HCT116 (cell line): Measurements from ENCODE around the gene SCML2. TPM values are rescaled to one million over a fixed set of nuclear protein-coding genes. Genes with fewer than 3 reads are reported as not detected.

ENCODE experiments used
- ATAC-seq: fragments of 200-7000 bp; cut with Tn5 transposase; 2 replicates; pipeline ENCODE4 v1.9.1; 2020; ENCODE audit warnings: mild to moderate bottlenecking, moderate library complexity
- BruUV-seq: library from RNA; stranded (reverse); fragments of 400-500 nt; replicated peaks from 2 replicates; lab custom pipeline; 2021; lab: Mats Ljungman, UMichigan
- CTCF ChIA-PET: fragments of 300-600 bp; sonication (Branson Sonifier 250); formaldehyde crosslinking; loops from one replicate; lab custom pipeline; 2021; ENCODE audit warnings: antibody characterized with exemption; lab: Charles Lee
- POLR2A ChIA-PET: fragments of 300-600, 350-600 bp; sonication (Branson Sonifier 250); formaldehyde crosslinking; loops from one replicate; lab custom pipeline; 2021; ENCODE audit warnings: antibody characterized with exemption; lab: Charles Lee
- RAD21 ChIA-PET, 2 experiments: fragments of 300-600 bp; sonication (Branson Sonifier 250); formaldehyde crosslinking; loops; one replicate each; lab custom pipeline; 2023; ENCODE audit warnings: low total read pairs in 2 of 2; ENCODE audit not compliant: uncharacterized antibody in 2 of 2, unreplicated experiment in 2 of 2, low non-redundant PET in 1 of 2; lab: Charles Lee
- DNase-seq: peaks from one replicate; pipeline ENCODE4 v3.0.0-alpha.2; 2010; ENCODE audit warnings: low read depth, low spot score
- H2AFZ ChIP-seq: fragments of 200-600 bp; shearing (Covaris generic), sonication (generic); 2 replicates; pipeline ENCODE4 v1.6.1; 2017; ENCODE audit warnings: low read depth, mixed run types, mixed read lengths, antibody characterized with exemption, low read length; ENCODE audit not compliant: poor library complexity, severe bottlenecking
- H3K27ac ChIP-seq: 2 replicates; pipeline ENCODE4 v1.5.1; 2012; ENCODE audit warnings: low read depth, low read length
- H3K27me3 ChIP-seq: fragments of 200-600 bp; sonication (generic); 2 replicates; pipeline ENCODE4 v1.6.1; 2016; ENCODE audit warnings: mixed run types, low read length, mixed read lengths; ENCODE audit not compliant: insufficient read depth
- H3K36me3 ChIP-seq, 2 experiments: fragments of 200-500 bp in 1 of 2; fragments of 200-600 bp in 1 of 2; sonication (Bioruptor generic) in 1 of 2; sonication (generic) in 1 of 2; 2 replicates each; pipeline versions ENCODE4 v1.5.1 to v1.6.1; 2014 to 2016; ENCODE audit warnings: low read length in 2 of 2, inconsistent platforms in 1 of 2, mixed read lengths in 1 of 2, mixed run types in 1 of 2; ENCODE audit not compliant: insufficient read depth in 2 of 2, control insufficient read depth in 1 of 2
- H3K4me1 ChIP-seq, 2 experiments: fragments of 200-600 bp in 1 of 2; sonication (generic) in 1 of 2; 2 replicates each; pipeline versions ENCODE4 v1.5.1 to v1.6.1; 2012 to 2017; ENCODE audit warnings: low read length in 2 of 2, inconsistent platforms in 1 of 2, mild to moderate bottlenecking in 1 of 2, mixed read lengths in 1 of 2, mixed run types in 1 of 2, moderate library complexity in 1 of 2; ENCODE audit not compliant: insufficient read depth in 2 of 2, control insufficient read depth in 1 of 2
- H3K4me2 ChIP-seq: fragments of 200-600 bp; sonication (generic); 2 replicates; pipeline ENCODE4 v1.6.1; 2017; ENCODE audit warnings: mixed run types, low read length, mixed read lengths
- H3K4me3 ChIP-seq, 2 experiments: fragments of 200-600 bp in 1 of 2; sonication (generic) in 1 of 2; replicated peaks in 1 of 2; 2 replicates each; pipeline ENCODE4 v1.5.1; 2011 to 2016; ENCODE audit warnings: low read length in 2 of 2, control low read depth in 1 of 2, low read depth in 1 of 2, mild to moderate bottlenecking in 1 of 2, mixed read lengths in 1 of 2, mixed run types in 1 of 2
- H3K79me2 ChIP-seq: fragments of 200-600 bp; sonication (generic); 2 replicates; pipeline ENCODE4 v1.6.1; 2017; ENCODE audit warnings: mild to moderate bottlenecking, mixed run types, low read length, moderate library complexity, mixed read lengths; ENCODE audit not compliant: insufficient read depth
- H3K9ac ChIP-seq: fragments of 200-600 bp; sonication (generic); 2 replicates; pipeline ENCODE4 v1.6.1; 2016; ENCODE audit warnings: low read length, mixed read lengths
- H3K9me2 ChIP-seq: fragments of 200-600 bp; sonication (generic), shearing (Covaris generic); 2 replicates; pipeline ENCODE4 v1.6.1; 2017; ENCODE audit warnings: mixed run types, mild to moderate bottlenecking, moderate library complexity; ENCODE audit not compliant: insufficient read depth
- H3K9me3 ChIP-seq, 2 experiments: fragments of 200-500 bp in 1 of 2; fragments of 200-600 bp in 1 of 2; sonication (Bioruptor generic) in 1 of 2; sonication (generic) in 1 of 2; 2 replicates each; pipeline ENCODE4 v1.6.1; 2014 to 2017; ENCODE audit warnings: low read length in 2 of 2, mixed read lengths in 2 of 2, inconsistent platforms in 1 of 2, low read depth in 1 of 2, mild to moderate bottlenecking in 1 of 2, mixed run types in 1 of 2, moderate library complexity in 1 of 2; ENCODE audit not compliant: control insufficient read depth in 1 of 2, insufficient read depth in 1 of 2
- H4K20me1 ChIP-seq: fragments of 200-600 bp; sonication (generic), shearing (Covaris generic); 2 replicates; pipeline ENCODE4 v1.6.1; 2017; ENCODE audit warnings: mixed run types, mild to moderate bottlenecking, moderate library complexity; ENCODE audit not compliant: insufficient read depth
- CBX3 ChIP-seq: IDR thresholded peaks from 2 replicates; pipeline ENCODE4 v1.6.1; 2012; ENCODE audit warnings: low read depth
- CEBPB ChIP-seq: IDR thresholded peaks from 2 replicates; pipeline ENCODE4 v1.6.1; 2012; ENCODE audit warnings: low read depth
- ELF1 ChIP-seq: IDR thresholded peaks from 2 replicates; pipeline ENCODE4 v1.6.1; 2012; ENCODE audit warnings: low read depth, borderline replicate concordance
- EZH2 ChIP-seq: fragments of 200-600 bp; sonication (generic); IDR thresholded peaks from 2 replicates; pipeline ENCODE4 v1.6.1; 2017; ENCODE audit warnings: antibody characterized with exemption, mixed run types
- EZH2phosphoT487 ChIP-seq: fragments of 200-600 bp; IDR thresholded peaks from 2 replicates; pipeline ENCODE4 v1.6.1; 2018; ENCODE audit warnings: antibody characterized with exemption, borderline replicate concordance
- JUND ChIP-seq: IDR thresholded peaks from 2 replicates; pipeline ENCODE4 v1.6.1; 2012
- POLR2A ChIP-seq: IDR thresholded peaks from 2 replicates; pipeline ENCODE4 v1.7.0; 2011; ENCODE audit warnings: borderline replicate concordance; ENCODE audit not compliant: insufficient read depth, insufficient read length; ENCODE audit errors: extremely low read depth
- RAD21 ChIP-seq: IDR thresholded peaks from 2 replicates; pipeline ENCODE4 v1.6.1; 2012; ENCODE audit warnings: low read depth, mild to moderate bottlenecking
- SIN3A ChIP-seq: IDR thresholded peaks from 2 replicates; pipeline ENCODE4 v1.6.1; 2012; ENCODE audit warnings: low read depth
- SP1 ChIP-seq: IDR thresholded peaks from 2 replicates; pipeline ENCODE4 v1.6.1; 2012; ENCODE audit warnings: low read depth
- TCF7L2 ChIP-seq: IDR thresholded peaks from 2 replicates; pipeline ENCODE4 v1.7.0; 2011; ENCODE audit warnings: borderline replicate concordance, inconsistent platforms; ENCODE audit not compliant: insufficient read depth, insufficient read length; ENCODE audit errors: extremely low read depth
- ZNF274 ChIP-seq: fragments of 200-500 bp; sonication (Bioruptor generic); IDR thresholded peaks from 2 replicates; pipeline ENCODE4 v1.6.1; 2014; ENCODE audit warnings: mild to moderate bottlenecking, low read depth, low read length, inconsistent platforms
- intact Hi-C: fragments of 100-400 bp; cut with micrococcal nuclease; formaldehyde crosslinking; loops from 2 replicates; pipeline ENCODE4 v1.10.0; 2022
- total RNA-seq: library from RNA; stranded (reverse); gene quantifications from one replicate; pipeline ENCODE4 v1.2.1, GENCODE V29; 2021; ENCODE audit not compliant: unreplicated experiment
- TF ChIP-seq, protein P1 (sequence below): IDR thresholded peaks from 2 replicates; pipeline ENCODE4 v1.6.1; 2012
- TF ChIP-seq, protein P2 (sequence below): IDR thresholded peaks from 2 replicates; pipeline ENCODE4 v1.6.1; 2012
- TF ChIP-seq, protein P3 (sequence below), 3 experiments: fragments of 200-600 bp in 1 of 3; sonication (generic) in 1 of 3; IDR thresholded peaks in 2 of 3; conservative IDR thresholded peaks in 1 of 3; 2 replicates each; pipeline ENCODE4 v1.5.1; 2012 to 2017; ENCODE audit warnings: low read depth in 2 of 3, low read length in 2 of 3, antibody characterized with exemption in 1 of 3, borderline replicate concordance in 1 of 3, control low read depth in 1 of 3, mild to moderate bottlenecking in 1 of 3, mixed read lengths in 1 of 3, mixed run types in 1 of 3, moderate library complexity in 1 of 3; ENCODE audit not compliant: insufficient read depth in 1 of 3
- TF ChIP-seq, protein P4 (sequence below): IDR thresholded peaks from 2 replicates; pipeline ENCODE4 v1.6.1; 2011; ENCODE audit warnings: mild to moderate bottlenecking, low read length, moderate library complexity; ENCODE audit not compliant: insufficient replicate concordance; ENCODE audit errors: extremely low read depth

The SCML2 gene
- total RNA-seq, 1 experiment from 2014 or later = 5.2 TPM

DNA sequence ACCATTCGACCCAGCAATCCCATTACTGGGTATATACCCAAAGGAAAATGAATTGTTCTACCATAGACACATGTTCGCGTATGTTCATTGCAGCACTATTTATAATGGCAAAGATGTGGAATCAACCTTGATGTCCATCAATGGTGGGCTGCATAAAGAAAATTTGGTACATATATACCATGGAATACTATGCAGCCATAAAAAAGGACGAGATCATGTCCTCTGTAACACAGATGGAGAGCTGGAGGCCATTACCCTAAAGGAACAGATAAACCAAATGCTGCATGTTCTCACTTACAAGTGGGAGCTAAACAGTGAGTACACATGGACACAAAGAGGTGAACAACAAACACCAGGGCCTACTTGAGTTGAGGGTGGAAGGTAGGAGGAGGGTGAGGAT, 45.1 kb downstream of the SCML2 start:
- H4K20me1 ChIP-seq = no peaks in the 10 kb centered on the region
- DNase-seq (no peak), ATAC-seq (no peak)
- intact Hi-C loops = no loop called here
- no peak for TF ChIP-seq SIN3A
- TF ChIP-seq EZH2phosphoT487 = no peak
- TF ChIP-seq, protein P1, sequence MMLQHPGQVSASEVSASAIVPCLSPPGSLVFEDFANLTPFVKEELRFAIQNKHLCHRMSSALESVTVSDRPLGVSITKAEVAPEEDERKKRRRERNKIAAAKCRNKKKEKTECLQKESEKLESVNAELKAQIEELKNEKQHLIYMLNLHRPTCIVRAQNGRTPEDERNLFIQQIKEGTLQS = no peak
- TF ChIP-seq CEBPB = no peak
- TF ChIP-seq ELF1 = no peak
- no peak for TF ChIP-seq SP1
- TF ChIP-seq ZNF274 = no peak
- CTCF ChIA-PET = no interaction called here
- no peaks in the 10 kb centered on the region for H3K79me2 ChIP-seq
- no peak overlapping the region for H3K4me3 ChIP-seq
- no peaks in the 10 kb centered on the region for H3K4me1 ChIP-seq
- no peaks in the 10 kb centered on the region for H3K27me3 ChIP-seq
- RAD21 ChIA-PET = no interaction called here
- BruUV-seq = no TSS peak
- no peaks in the 10 kb centered on the region for H3K9me2 ChIP-seq
- H2AFZ ChIP-seq = no peak overlapping the region
- no peak overlapping the region for H3K27ac ChIP-seq
- H3K36me3 ChIP-seq = no peaks in the 10 kb centered on the region
- H3K4me2 ChIP-seq = no peak overlapping the region
- no peaks in the 10 kb centered on the region for H3K9me3 ChIP-seq
- no peak overlapping the region for H3K9ac ChIP-seq
- POLR2A ChIA-PET = no interaction called here

DNA sequence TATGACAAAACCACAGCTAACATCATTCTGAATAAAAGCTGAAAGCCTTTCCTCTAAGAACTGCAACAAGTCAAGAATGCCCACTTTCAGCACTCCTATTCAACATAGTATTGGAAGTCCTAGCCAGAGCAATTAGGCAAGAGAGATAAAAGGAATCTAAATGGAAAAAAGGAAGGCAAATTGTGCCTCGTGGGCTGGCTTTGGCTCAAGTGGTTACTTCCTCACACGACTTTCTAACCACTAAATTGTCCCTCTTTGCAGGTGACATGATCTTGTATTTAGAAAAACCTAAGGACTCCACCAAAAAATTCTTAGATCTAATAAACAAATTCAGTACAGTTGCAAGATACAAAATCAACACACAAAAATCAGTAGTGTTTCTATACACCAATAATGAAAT, 57.2 kb downstream of the SCML2 start:
- intact Hi-C loops = no loop called here
- Histone ChIP-seq H3K79me2 (no peaks in the 10 kb centered on the region), H3K4me3 (no peak overlapping the region), H3K9me3 (no peaks in the 10 kb centered on the region), H3K27me3 (no peaks in the 10 kb centered on the region), H3K9me2 (no peaks in the 10 kb centered on the region), H3K4me2 (no peak overlapping the region), H3K4me1 (no peaks in the 10 kb centered on the region), H3K27ac (no peak overlapping the region), H3K36me3 (no peaks in the 10 kb centered on the region), H3K9ac (no peak overlapping the region), H2AFZ (no peak overlapping the region), H4K20me1 (no peaks in the 10 kb centered on the region)
- CTCF ChIA-PET = no interaction called here
- ATAC-seq = no peak
- BruUV-seq = no TSS peak
- RAD21 ChIA-PET = no interaction called here
- POLR2A ChIA-PET = no interaction called here
- DNase-seq = no peak
- TF ChIP-seq TCF7L2 (no peak), SP1 (no peak), JUND (no peak), EZH2 (no peak), RAD21 (no peak), CBX3 (no peak), POLR2A (no peak), SIN3A (no peak)
- TF ChIP-seq, protein P2, sequence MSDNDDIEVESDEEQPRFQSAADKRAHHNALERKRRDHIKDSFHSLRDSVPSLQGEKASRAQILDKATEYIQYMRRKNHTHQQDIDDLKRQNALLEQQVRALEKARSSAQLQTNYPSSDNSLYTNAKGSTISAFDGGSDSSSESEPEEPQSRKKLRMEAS = no peak
- TF ChIP-seq, protein P3, sequence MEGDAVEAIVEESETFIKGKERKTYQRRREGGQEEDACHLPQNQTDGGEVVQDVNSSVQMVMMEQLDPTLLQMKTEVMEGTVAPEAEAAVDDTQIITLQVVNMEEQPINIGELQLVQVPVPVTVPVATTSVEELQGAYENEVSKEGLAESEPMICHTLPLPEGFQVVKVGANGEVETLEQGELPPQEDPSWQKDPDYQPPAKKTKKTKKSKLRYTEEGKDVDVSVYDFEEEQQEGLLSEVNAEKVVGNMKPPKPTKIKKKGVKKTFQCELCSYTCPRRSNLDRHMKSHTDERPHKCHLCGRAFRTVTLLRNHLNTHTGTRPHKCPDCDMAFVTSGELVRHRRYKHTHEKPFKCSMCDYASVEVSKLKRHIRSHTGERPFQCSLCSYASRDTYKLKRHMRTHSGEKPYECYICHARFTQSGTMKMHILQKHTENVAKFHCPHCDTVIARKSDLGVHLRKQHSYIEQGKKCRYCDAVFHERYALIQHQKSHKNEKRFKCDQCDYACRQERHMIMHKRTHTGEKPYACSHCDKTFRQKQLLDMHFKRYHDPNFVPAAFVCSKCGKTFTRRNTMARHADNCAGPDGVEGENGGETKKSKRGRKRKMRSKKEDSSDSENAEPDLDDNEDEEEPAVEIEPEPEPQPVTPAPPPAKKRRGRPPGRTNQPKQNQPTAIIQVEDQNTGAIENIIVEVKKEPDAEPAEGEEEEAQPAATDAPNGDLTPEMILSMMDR (IDR thresholded peaks at IDR 0.05 in 2 of 3, conservative IDR thresholded peaks at IDR 0.05 in 1 of 3; ENCODE audit: borderline replicate concordance in 1 of 3, insufficient read depth in 1 of 3, low read depth in 2 of 3, low read length in 2 of 3) = no peak
- TF ChIP-seq, protein P4, sequence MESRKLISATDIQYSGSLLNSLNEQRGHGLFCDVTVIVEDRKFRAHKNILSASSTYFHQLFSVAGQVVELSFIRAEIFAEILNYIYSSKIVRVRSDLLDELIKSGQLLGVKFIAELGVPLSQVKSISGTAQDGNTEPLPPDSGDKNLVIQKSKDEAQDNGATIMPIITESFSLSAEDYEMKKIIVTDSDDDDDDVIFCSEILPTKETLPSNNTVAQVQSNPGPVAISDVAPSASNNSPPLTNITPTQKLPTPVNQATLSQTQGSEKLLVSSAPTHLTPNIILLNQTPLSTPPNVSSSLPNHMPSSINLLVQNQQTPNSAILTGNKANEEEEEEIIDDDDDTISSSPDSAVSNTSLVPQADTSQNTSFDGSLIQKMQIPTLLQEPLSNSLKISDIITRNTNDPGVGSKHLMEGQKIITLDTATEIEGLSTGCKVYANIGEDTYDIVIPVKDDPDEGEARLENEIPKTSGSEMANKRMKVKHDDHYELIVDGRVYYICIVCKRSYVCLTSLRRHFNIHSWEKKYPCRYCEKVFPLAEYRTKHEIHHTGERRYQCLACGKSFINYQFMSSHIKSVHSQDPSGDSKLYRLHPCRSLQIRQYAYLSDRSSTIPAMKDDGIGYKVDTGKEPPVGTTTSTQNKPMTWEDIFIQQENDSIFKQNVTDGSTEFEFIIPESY = no peak
- TF ChIP-seq, protein P1 = no peak
